Left renal pelvis (tissue), 4 donors: ENCODE data around the gene INTS13. TPM values are rescaled to one million over a fixed set of nuclear protein-coding genes. Genes with fewer than 3 reads are reported as not detected.
A peak's percentile ranks its signal among the peaks of the same experiment; 100 is the strongest.
"Not testable (repeated sequence)": the region's sequence is repeated elsewhere in the genome, so short reads cannot be mapped to it uniquely, and the experiment has no call there.

Source experiments
- DNase-seq, 4 donors: peaks; one replicate each; pipeline ENCODE4 v3.0.0-alpha.2; 2013; ENCODE audit warnings: low read depth in 4 of 4, low spot score in 3 of 4
- polyA plus RNA-seq, 4 donors: library from polyadenylated mRNA; unstranded; fragments of 120-200 nt; gene quantifications; one replicate each; pipeline ENCODE4 v1.2.1, GENCODE V29; 2013; ENCODE audit not compliant: insufficient read length in 4 of 4

The INTS13 gene
- polyA plus RNA-seq, 4 donors: 30.3 to 43.3 (median 37.9) TPM

GRCh38 chr12:26936559-26937442, 980 bp downstream of the INTS13 start:
- DNase-seq: no peak

GRCh38 chr12:26935636-26936378, 2.0 kb downstream of the INTS13 start:
- DNase-seq: no peak

DNA sequence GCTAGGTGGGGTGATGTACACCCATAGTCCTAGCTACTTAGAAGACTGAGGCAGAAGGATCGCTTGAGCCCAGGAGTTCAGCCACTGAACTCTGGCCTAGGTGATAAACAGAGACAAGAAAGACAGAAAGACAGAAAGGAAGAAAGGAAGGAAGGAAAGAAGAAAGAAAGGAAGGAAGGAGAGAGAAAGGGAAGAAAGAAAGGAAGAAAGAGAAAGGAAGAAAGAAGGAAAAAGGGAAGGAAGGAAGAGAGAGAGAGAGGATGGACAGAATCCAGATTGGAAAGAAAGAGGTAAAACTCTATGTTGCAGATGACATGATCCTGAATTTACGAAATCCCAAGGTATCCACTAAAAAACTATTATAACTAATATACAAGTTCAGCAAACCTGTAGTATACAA, 8.2 kb downstream of the INTS13 start:
- DNase-seq: no peak

- no peak for DNase-seq
Measured at GRCh38 chr12:26928661-26929060, 9.1 kb downstream of the INTS13 start.

DNA sequence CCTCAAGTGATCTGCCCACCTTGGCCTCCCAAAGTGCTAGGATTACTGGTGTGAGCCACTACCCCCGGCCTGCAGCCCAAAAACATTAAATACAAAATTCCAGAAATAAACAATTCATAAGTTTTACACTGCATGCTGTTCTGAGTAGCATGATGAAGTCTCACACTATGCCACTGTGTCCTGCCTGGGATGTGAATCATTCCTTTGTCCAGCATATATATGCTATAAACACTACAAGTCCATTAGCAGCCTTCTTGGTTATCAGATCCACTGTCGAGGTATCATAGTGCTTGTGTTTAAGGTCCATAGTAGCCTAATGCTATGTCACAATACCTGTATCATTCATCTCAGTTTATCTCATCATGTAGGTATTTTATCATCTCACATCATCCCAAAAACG, 15.9 kb downstream of the INTS13 start:
- no peak for DNase-seq

DNA sequence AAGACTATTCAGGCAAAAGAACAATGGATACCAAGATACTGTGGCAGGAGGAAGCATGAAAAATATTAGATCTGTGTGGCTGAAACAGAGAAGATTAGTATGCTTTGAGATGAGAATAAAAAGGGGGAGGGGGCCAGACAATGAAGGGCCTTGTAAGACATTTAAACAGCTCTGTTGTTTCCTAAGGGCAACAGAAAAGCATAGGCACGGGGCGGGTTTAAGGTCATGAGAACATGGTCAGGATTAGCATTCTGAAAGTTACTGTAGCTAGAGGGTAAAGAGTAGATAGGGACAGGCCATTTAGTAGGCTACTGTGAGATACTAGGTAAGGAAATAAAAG, 18.6 kb downstream of the INTS13 start:
- no peak for DNase-seq

DNA sequence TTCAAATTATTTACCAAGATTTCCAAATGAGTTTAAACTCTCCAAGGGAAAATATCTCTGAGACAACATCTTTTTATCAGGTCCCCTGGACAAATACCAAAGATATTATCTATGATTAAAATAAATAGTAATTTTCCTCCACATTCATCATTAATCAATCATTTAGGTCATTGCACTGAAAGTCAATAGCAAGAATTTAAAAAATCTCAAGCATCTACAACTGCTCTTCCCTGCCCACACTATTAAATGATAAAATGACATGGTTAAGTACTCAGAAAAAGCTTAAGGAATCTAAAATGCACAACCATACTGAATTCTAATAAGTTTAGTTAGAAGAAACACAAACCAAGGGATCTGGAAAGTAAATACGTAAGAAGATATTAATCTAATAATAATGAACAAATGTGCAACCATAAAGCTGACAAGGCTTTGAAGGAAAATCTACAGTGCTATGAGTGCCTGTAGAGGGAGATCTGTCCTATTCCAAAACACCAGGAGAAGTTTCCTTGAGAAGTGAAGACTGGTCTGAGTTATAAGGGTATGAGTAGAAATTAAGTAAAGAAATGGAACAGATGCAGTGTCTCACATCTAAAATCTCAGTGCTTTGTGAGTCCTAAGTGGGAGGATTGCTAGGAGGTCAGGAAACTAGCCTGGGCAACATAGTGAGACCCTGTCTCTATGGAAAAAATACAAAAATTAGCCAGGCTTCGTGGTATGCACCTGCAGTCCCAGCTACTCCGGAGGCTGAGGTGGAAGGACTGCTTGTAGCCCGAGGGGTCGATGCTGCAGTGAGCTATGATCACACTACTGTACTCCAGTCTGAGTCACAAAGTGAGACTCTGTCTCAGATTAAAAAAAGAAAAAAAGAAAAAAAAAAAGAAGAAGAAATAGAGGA, 19.2 kb downstream of the INTS13 start:
- DNase-seq: peak in 1 of 4 donors; percentile 2

DNA sequence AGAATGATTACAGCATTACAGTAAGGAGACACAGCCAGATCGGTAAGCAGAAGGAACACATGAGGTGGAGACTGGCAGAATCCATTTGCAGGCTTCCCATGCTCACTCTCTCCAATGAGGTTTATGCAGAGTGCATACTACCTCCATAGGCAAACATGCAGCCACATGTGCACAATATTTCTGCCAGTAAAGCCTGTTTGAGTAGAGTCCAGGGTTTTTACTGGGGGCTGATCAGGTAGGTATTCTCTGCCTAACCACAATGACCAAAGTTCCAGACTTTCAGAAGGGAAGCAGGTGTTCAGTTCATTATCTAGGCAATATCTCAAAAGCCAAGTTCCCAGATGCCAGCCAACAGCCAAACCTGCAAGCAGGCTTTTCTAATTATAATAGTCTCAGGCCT, 31.1 kb downstream of the INTS13 start:
- DNase-seq: no peak

DNA sequence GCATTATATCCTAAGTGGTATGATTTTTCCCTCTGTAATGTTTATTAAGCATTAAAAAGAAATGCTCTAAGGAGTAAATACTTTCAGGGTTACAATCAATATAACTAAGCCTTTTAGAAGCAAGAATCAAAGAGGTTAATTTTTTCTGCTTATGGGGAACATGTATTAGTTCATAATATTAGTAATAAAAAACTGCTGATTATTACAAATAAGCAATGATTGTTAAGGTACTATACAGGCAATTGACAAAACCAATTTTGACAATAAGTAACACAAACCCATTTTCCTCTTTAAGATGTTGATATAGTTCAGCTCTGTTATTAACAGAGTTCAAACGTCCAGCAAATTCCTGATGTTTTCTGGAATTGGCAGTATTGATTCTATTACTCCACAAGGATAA, 31.8 kb downstream of the INTS13 start:
- DNase-seq: no peak

DNA sequence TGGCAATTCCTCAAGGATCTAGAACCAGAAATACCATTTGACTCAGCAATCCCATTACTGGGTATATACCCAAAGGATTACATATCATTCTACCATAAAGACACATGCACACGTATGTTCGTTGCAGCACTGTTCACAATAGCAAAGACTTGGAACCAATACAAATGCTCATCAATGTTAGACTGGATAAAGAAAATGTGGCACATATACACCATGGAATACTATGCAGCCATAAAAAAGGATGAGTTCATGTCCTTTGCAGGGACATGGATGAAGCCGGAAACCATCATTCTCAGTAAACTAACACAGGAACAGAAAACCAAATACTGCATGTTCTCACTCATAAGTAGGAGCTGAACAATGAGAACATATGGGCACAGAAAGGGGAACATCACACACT, 34.4 kb downstream of the INTS13 start:
- not testable (repeated sequence) for DNase-seq

GRCh38 chr12:26896913-26897312, 40.9 kb downstream of the INTS13 start:
- no peak for DNase-seq

- DNase-seq: no peak
Measured at GRCh38 chr12:26895672-26896071, 42.1 kb downstream of the INTS13 start.

GRCh38 chr12:26891704-26892103, 46.1 kb downstream of the INTS13 start:
- DNase-seq: no peak

DNA sequence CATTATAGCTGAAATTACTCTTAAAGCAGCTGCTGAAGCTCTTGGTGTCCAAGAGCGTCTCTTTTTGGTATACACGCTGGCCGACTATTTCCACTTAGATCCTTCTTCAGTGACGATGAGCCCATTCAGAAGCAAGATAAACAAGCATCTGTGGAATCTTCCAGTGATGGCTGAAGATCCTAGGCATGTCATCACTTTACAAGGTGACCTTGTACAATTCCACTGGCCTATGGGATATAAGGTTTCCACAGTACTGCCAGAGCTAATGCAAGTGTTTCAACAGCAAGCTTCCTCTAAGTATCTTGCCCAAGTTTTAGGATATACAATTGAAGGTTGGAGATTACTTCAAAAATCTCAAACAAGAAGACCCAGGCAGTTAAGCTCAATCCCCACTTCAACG, 47.0 kb downstream of the INTS13 start:
- DNase-seq: no peak

GRCh38 chr12:26884765-26885576, 52.8 kb downstream of the INTS13 start:
- DNase-seq: peak; percentile 63 to 80 (median 69)

GRCh38 chr12:26880625-26881024, 57.2 kb downstream of the INTS13 start:
- DNase-seq: no peak

DNA sequence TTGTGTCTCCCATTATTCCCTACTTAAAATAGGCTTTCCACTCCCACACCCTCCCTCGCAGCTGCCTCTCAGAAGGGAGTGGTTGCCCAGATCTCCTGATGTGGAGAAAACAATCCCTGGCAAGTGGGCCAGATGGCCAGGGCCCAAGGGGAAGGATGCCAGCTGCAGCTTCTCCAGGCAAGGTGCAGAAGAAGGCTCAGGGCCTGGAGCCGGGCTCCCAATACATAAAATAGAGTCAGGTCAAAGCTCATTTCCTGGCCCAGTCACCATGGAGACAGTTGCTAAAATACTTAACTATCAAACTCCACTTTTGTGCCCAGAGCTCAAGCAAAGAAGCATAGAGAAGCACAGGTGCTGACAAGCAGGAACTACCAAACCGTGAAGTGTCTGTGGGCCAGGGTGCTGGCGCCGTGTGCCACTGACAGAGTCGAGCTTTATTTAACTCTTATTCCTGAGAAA, 59.1 kb downstream of the INTS13 start:
- no peak for DNase-seq

DNA sequence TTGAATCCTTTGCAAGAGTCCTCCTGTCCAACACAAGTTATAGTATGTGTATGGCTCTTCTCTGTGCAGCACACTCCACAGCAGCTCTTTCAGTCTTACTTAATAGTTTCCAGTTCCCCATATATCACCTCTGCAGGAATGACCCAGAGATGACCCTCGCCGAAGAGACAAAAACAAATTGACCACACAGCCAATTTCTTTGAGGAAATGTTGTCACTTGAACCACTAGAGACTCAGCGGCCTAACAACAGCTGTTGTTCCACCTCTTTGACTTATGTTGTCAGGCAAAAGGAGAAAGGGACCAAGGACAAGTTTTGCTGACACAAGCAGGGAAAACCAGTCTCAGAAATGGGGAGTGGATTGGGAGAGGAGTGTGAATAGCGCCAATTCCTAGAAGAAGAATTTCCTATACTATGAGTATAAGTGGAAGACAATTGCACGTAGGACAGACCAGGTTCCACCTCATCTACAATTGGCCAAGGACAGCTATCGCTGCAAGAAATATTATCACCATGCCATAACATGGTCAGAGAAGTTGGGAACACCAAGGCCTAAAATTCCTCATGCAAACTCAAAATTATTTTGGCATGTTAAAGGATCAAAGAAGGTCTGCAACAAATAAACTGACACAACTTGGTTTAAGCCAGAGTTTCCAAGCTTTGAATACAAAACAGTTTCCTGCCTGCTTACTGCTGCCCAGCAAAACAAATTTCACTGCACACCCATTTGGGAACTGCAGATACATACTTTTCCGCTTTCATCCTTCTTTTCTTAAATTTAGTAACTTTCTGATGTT, 63.1 kb downstream of the INTS13 start:
- DNase-seq: no peak

DNA sequence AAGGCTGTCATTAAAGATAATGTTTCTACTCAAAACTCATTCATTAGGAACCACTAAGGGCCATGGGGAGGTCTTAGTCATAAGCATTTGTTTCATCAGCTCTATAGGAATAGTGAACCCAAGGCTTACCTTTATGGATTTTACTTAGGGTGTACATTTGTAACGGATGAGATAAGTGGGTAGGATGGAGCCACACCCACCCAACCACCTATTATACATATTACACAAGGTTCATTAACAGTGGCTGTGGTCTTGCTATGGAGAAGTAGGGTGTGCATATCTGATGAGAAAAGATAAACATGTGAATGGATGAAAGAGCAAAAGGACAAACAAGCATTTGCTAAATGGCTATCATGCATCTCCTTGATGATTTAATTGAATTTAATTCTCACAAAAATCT, 65.2 kb downstream of the INTS13 start:
- DNase-seq: no peak
